Activated CD4-positive, alpha-beta memory T cell treated with anti-CD3 and anti-CD28 coated beads for 36 hours (primary cell): ENCODE measurements around the gene CTNND1. TPM values are rescaled to one million over a fixed set of nuclear protein-coding genes. Genes with fewer than 3 reads are reported as not detected.

ENCODE experiments used
- CTCF ChIA-PET: fragments of 350-600 bp; sonication (Branson Sonifier 250); formaldehyde crosslinking; loops from one replicate; lab custom pipeline; 2021; ENCODE audit warnings: antibody characterized with exemption, inconsistent platforms; lab: Charles Lee
- POLR2A ChIA-PET: fragments of 350-600 bp; sonication (Branson Sonifier 250); formaldehyde crosslinking; loops from one replicate; lab custom pipeline; 2021; ENCODE audit warnings: antibody characterized with exemption; lab: Charles Lee
- DNase-seq: peaks from one replicate; pipeline ENCODE4 v3.0.0-alpha.2; 2020
- H3K27ac Mint-ChIP-seq: one replicate; pipeline ENCODE4 v1.8.0; 2021; ENCODE audit warnings: mixed read lengths
- H3K27me3 Mint-ChIP-seq: one replicate; pipeline ENCODE4 v1.8.0; 2021; ENCODE audit warnings: mixed read lengths
- H3K36me3 Mint-ChIP-seq: one replicate; pipeline ENCODE4 v1.8.0; 2021; ENCODE audit warnings: mixed read lengths
- H3K4me1 Mint-ChIP-seq: one replicate; pipeline ENCODE4 v1.8.0; 2021; ENCODE audit warnings: low read depth, mixed read lengths
- H3K4me3 Mint-ChIP-seq: one replicate; pipeline ENCODE4 v1.8.0; 2021; ENCODE audit warnings: mild to moderate bottlenecking, mixed read lengths
- H3K9me3 Mint-ChIP-seq: one replicate; pipeline ENCODE4 v1.8.0; 2021; ENCODE audit warnings: mixed read lengths
- intact Hi-C: fragments of 100-400 bp; cut with micrococcal nuclease; formaldehyde crosslinking; loops from one replicate; pipeline ENCODE4 v1.15.1; 2023
- total RNA-seq, 2 experiments: library from RNA; stranded (reverse); gene quantifications; one replicate each; pipeline ENCODE4 v1.2.3, GENCODE V29; 2021

The CTNND1 gene
- total RNA-seq, 2 experiments from 2014 or later, result 3.5 to 4.4 TPM

- DNase-seq, result no peak
- no peak overlapping the region for H3K27ac Mint-ChIP-seq
- POLR2A ChIA-PET, result no interaction called here
- intact Hi-C loops, result no loop called here
- no peak overlapping the region for H3K4me3 Mint-ChIP-seq
- H3K27me3 Mint-ChIP-seq, result no peaks in the 10 kb centered on the region
- H3K9me3 Mint-ChIP-seq, result no peaks in the 10 kb centered on the region
- peaks cover 4% of the 10 kb centered on the region for H3K4me1 Mint-ChIP-seq
- CTCF ChIA-PET, result interaction anchor here (0.7 to 1.6 kb wide), 3 partner anchors 9 to 271 kb away, joined by 3 to 7 read pairs (median 3); no protein-coding TSS in a partner anchor
- no peaks in the 10 kb centered on the region for H3K36me3 Mint-ChIP-seq
These were observed 2.4 kb downstream of the CTNND1 start for GRCh38 chr11:57764021-57764420.

- Mint-ChIP-seq H3K9me3 (no peaks in the 10 kb centered on the region), H3K4me3 (no peak overlapping the region), H3K27ac (no peak overlapping the region), H3K4me1 (peaks cover 2% of the 10 kb centered on the region), H3K36me3 (no peaks in the 10 kb centered on the region), H3K27me3 (no peaks in the 10 kb centered on the region)
- ChIA-PET POLR2A (no interaction called here), CTCF (interaction anchor here (0.6 to 1.6 kb wide), 4 partner anchors 9 to 272 kb away, joined by 3 to 7 read pairs (median 3); no protein-coding TSS in a partner anchor)
- intact Hi-C loops, result no loop called here
- DNase-seq, result no peak
These were observed 3.0 kb downstream of the CTNND1 start for GRCh38 chr11:57764566-57764965.

- H3K4me1 Mint-ChIP-seq, result peaks cover 2% of the 10 kb centered on the region
- no peaks in the 10 kb centered on the region for H3K9me3 Mint-ChIP-seq
- POLR2A ChIA-PET, result no interaction called here
- H3K4me3 Mint-ChIP-seq, result no peak overlapping the region
- intact Hi-C loops, result no loop called here
- no peaks in the 10 kb centered on the region for H3K27me3 Mint-ChIP-seq
- no peak for DNase-seq
- no peaks in the 10 kb centered on the region for H3K36me3 Mint-ChIP-seq
- CTCF ChIA-PET, result interaction anchor here (0.6 to 1.6 kb wide), 4 partner anchors 10 to 272 kb away, joined by 3 to 7 read pairs (median 3); no protein-coding TSS in a partner anchor
- no peak overlapping the region for H3K27ac Mint-ChIP-seq
These were observed 3.4 kb downstream of the CTNND1 start for GRCh38 chr11:57764972-57765371.

GRCh38 chr11:57770793-57771192 is 9.2 kb downstream of the CTNND1 start:
- CTCF ChIA-PET, result no interaction called here

GRCh38 chr11:57771365-57771764 is 9.8 kb downstream of the CTNND1 start:
- DNase-seq, result no peak
- intact Hi-C loops, result no loop called here
- no peaks in the 10 kb centered on the region for H3K36me3 Mint-ChIP-seq
- H3K27me3 Mint-ChIP-seq, result no peaks in the 10 kb centered on the region
- POLR2A ChIA-PET, result no interaction called here
- H3K4me1 Mint-ChIP-seq, result no peaks in the 10 kb centered on the region
- no peak overlapping the region for H3K27ac Mint-ChIP-seq
- H3K9me3 Mint-ChIP-seq, result no peaks in the 10 kb centered on the region
- CTCF ChIA-PET, result interaction anchor here (1.2 kb wide), 1 partner anchor 29 kb away, joined by 5 read pairs; no protein-coding TSS in a partner anchor
- H3K4me3 Mint-ChIP-seq, result no peak overlapping the region

More at GRCh38 chr11:57770793-57771192, 9.2 kb downstream of the CTNND1 start:
- H3K9me3 Mint-ChIP-seq, result no peaks in the 10 kb centered on the region
- no peaks in the 10 kb centered on the region for H3K4me1 Mint-ChIP-seq
- POLR2A ChIA-PET, result no interaction called here
- intact Hi-C loops, result no loop called here
- no peaks in the 10 kb centered on the region for H3K27me3 Mint-ChIP-seq
- DNase-seq, result no peak
- no peaks in the 10 kb centered on the region for H3K36me3 Mint-ChIP-seq
- no peak overlapping the region for H3K4me3 Mint-ChIP-seq
- no peak overlapping the region for H3K27ac Mint-ChIP-seq

- no peaks in the 10 kb centered on the region for H3K27me3 Mint-ChIP-seq
- no peak overlapping the region for H3K4me3 Mint-ChIP-seq
- CTCF ChIA-PET, result interaction anchor here (0.9 to 1.2 kb wide), 3 partner anchors 28 to 315 kb away, joined by 3 to 5 read pairs (median 4); no protein-coding TSS in a partner anchor
These were observed 11.0 kb downstream of the CTNND1 start for GRCh38 chr11:57772562-57772961.

GRCh38 chr11:57773026-57773598 is 11.5 kb downstream of the CTNND1 start:
- no peak overlapping the region for H3K27ac Mint-ChIP-seq
- CTCF ChIA-PET, result interaction anchor here (1.0 kb wide), 1 partner anchor 132 kb away, joined by 3 read pairs; no protein-coding TSS in a partner anchor
- intact Hi-C loops, result no loop called here

More at GRCh38 chr11:57772562-57772961, 11.0 kb downstream of the CTNND1 start:
- POLR2A ChIA-PET, result no interaction called here
- DNase-seq, result no peak
- Mint-ChIP-seq H3K27ac (no peak overlapping the region), H3K36me3 (no peaks in the 10 kb centered on the region), H3K9me3 (no peaks in the 10 kb centered on the region), H3K4me1 (no peaks in the 10 kb centered on the region)
- intact Hi-C loops, result no loop called here

GRCh38 chr11:57775491-57775890 is 13.9 kb downstream of the CTNND1 start:
- Mint-ChIP-seq H3K9me3 (no peaks in the 10 kb centered on the region), H3K27me3 (no peaks in the 10 kb centered on the region), H3K27ac (no peak overlapping the region), H3K36me3 (no peaks in the 10 kb centered on the region), H3K4me1 (peaks cover 2% of the 10 kb centered on the region), H3K4me3 (no peak overlapping the region)
- ChIA-PET POLR2A (no interaction called here), CTCF (interaction anchor here (0.7 kb wide), 2 partner anchors 9 to 10 kb away, joined by 3 read pairs; no protein-coding TSS in a partner anchor)
- no peak for DNase-seq
- intact Hi-C loops, result no loop called here

More at GRCh38 chr11:57773026-57773598, 11.5 kb downstream of the CTNND1 start:
- H3K4me3 Mint-ChIP-seq, result no peak overlapping the region
- POLR2A ChIA-PET, result no interaction called here
- H3K27me3 Mint-ChIP-seq, result no peaks in the 10 kb centered on the region
- H3K36me3 Mint-ChIP-seq, result no peaks in the 10 kb centered on the region
- no peaks in the 10 kb centered on the region for H3K4me1 Mint-ChIP-seq
- no peaks in the 10 kb centered on the region for H3K9me3 Mint-ChIP-seq
- DNase-seq, result no peak

- POLR2A ChIA-PET, result no interaction called here
These were observed 14.5 kb downstream of the CTNND1 start for GRCh38 chr11:57776031-57776521.

GRCh38 chr11:57776577-57777210 is 15.1 kb downstream of the CTNND1 start:
- DNase-seq, result no peak
- peaks cover 2% of the 10 kb centered on the region for H3K4me1 Mint-ChIP-seq
- ChIA-PET CTCF (no interaction called here), POLR2A (no interaction called here)
- intact Hi-C loops, result no loop called here
- no peak overlapping the region for H3K27ac Mint-ChIP-seq
- no peak overlapping the region for H3K4me3 Mint-ChIP-seq
- H3K9me3 Mint-ChIP-seq, result no peaks in the 10 kb centered on the region
- no peaks in the 10 kb centered on the region for H3K36me3 Mint-ChIP-seq
- no peaks in the 10 kb centered on the region for H3K27me3 Mint-ChIP-seq

More at GRCh38 chr11:57776031-57776521, 14.5 kb downstream of the CTNND1 start:
- Mint-ChIP-seq H3K36me3 (no peaks in the 10 kb centered on the region), H3K4me1 (peaks cover 2% of the 10 kb centered on the region), H3K4me3 (no peak overlapping the region), H3K27me3 (no peaks in the 10 kb centered on the region), H3K9me3 (no peaks in the 10 kb centered on the region), H3K27ac (no peak overlapping the region)
- intact Hi-C loops, result no loop called here
- CTCF ChIA-PET, result no interaction called here
- no peak for DNase-seq

- no peak for DNase-seq
- H3K27ac Mint-ChIP-seq, result no peak overlapping the region
- H3K27me3 Mint-ChIP-seq, result no peaks in the 10 kb centered on the region
- no peaks in the 10 kb centered on the region for H3K9me3 Mint-ChIP-seq
- H3K4me3 Mint-ChIP-seq, result no peak overlapping the region
- no peaks in the 10 kb centered on the region for H3K36me3 Mint-ChIP-seq
- ChIA-PET CTCF (interaction anchor here (1.2 kb wide), 1 partner anchor 747 kb away, joined by 3 read pairs; no protein-coding TSS in a partner anchor), POLR2A (no interaction called here)
- intact Hi-C loops, result no loop called here
- peaks cover 2% of the 10 kb centered on the region for H3K4me1 Mint-ChIP-seq
These were observed 16.3 kb downstream of the CTNND1 start for GRCh38 chr11:57777969-57778317.

- ChIA-PET CTCF (interaction anchor here (1.0 to 1.2 kb wide), 2 partner anchors 23 to 746 kb away, joined by 3 read pairs; no protein-coding TSS in a partner anchor), POLR2A (no interaction called here)
- H3K4me3 Mint-ChIP-seq, result no peak overlapping the region
- H3K4me1 Mint-ChIP-seq, result peaks cover 2% of the 10 kb centered on the region
- intact Hi-C loops, result no loop called here
- no peaks in the 10 kb centered on the region for H3K9me3 Mint-ChIP-seq
- no peaks in the 10 kb centered on the region for H3K36me3 Mint-ChIP-seq
- DNase-seq, result no peak
- no peak overlapping the region for H3K27ac Mint-ChIP-seq
- H3K27me3 Mint-ChIP-seq, result no peaks in the 10 kb centered on the region
These were observed 16.9 kb downstream of the CTNND1 start for GRCh38 chr11:57778318-57779037.
